ENCODE results near the gene AOAH. TPM values are rescaled to one million over a fixed set of nuclear protein-coding genes. Genes with fewer than 3 reads are reported as not detected.

The AOAH gene
- total and polyA plus RNA-seq, 2 donors = 23.5 to 47.1 TPM

GRCh38 chr7:36515847-36516246 lies 208.4 kb downstream of the AOAH start:
- no peaks in the 10 kb centered on the region for H3K4me1 ChIP-seq (ENCODE audit: control insufficient read depth in 2 of 2, insufficient read depth in 2 of 2, low read length in 2 of 2)
- no peak overlapping the region for H3K27ac ChIP-seq (ENCODE audit: low read depth in 1 of 2, low read length in 1 of 2)
- DNase-seq (ENCODE audit: low read depth in 6 of 9, low spot score in 9 of 9) = no peak
- H3K27me3 ChIP-seq (ENCODE audit: control insufficient read depth in 2 of 2, insufficient read depth in 1 of 2, low read length in 1 of 2) = no peaks in the 10 kb centered on the region
- no peak overlapping the region for H3K4me3 ChIP-seq (ENCODE audit: low read length in 2 of 2)
- WGBS = over 99% methylated on average over 3 of the region's 3 CpGs
- H3K9me3 ChIP-seq (ENCODE audit: control insufficient read depth in 2 of 2, insufficient read depth in 1 of 2, low read length in 1 of 2) = no peaks in the 10 kb centered on the region
- H3K36me3 ChIP-seq (ENCODE audit: control insufficient read depth in 2 of 2, insufficient read depth in 2 of 2, low read length in 1 of 2) = no peaks in the 10 kb centered on the region

GRCh38 chr7:36514289-36515243 lies 209.7 kb downstream of the AOAH start:
- no peak for DNase-seq (ENCODE audit: low read depth in 6 of 9, low spot score in 9 of 9)
- H3K27me3 ChIP-seq (ENCODE audit: control insufficient read depth in 2 of 2, insufficient read depth in 1 of 2, low read length in 1 of 2) = no peaks in the 10 kb centered on the region
- H3K9me3 ChIP-seq (ENCODE audit: control insufficient read depth in 2 of 2, insufficient read depth in 1 of 2, low read length in 1 of 2) = no peaks in the 10 kb centered on the region
- no peaks in the 10 kb centered on the region for H3K36me3 ChIP-seq (ENCODE audit: control insufficient read depth in 2 of 2, insufficient read depth in 2 of 2, low read length in 1 of 2)
- peak overlapping the region in 1 of 2 donors; percentile 9 for H3K27ac ChIP-seq (ENCODE audit: low read depth in 1 of 2, low read length in 1 of 2)
- H3K4me1 ChIP-seq (ENCODE audit: control insufficient read depth in 2 of 2, insufficient read depth in 2 of 2, low read length in 2 of 2) = no peaks in the 10 kb centered on the region
- 97% methylated on average over 10 of the region's 10 CpGs for WGBS
- H3K4me3 ChIP-seq (ENCODE audit: low read length in 2 of 2) = no peak overlapping the region

GRCh38 chr7:36513393-36513792 lies 210.9 kb downstream of the AOAH start:
- Histone ChIP-seq H3K36me3 (ENCODE audit: control insufficient read depth in 2 of 2, insufficient read depth in 2 of 2, low read length in 1 of 2) (no peaks in the 10 kb centered on the region), H3K4me3 (ENCODE audit: low read length in 2 of 2) (no peak overlapping the region), H3K4me1 (ENCODE audit: control insufficient read depth in 2 of 2, insufficient read depth in 2 of 2, low read length in 2 of 2) (no peaks in the 10 kb centered on the region), H3K9me3 (ENCODE audit: control insufficient read depth in 2 of 2, insufficient read depth in 1 of 2, low read length in 1 of 2) (no peaks in the 10 kb centered on the region), H3K27me3 (ENCODE audit: control insufficient read depth in 2 of 2, insufficient read depth in 1 of 2, low read length in 1 of 2) (no peaks in the 10 kb centered on the region), H3K27ac (ENCODE audit: low read depth in 1 of 2, low read length in 1 of 2) (no peak overlapping the region)
- no peak for DNase-seq (ENCODE audit: low read depth in 6 of 9, low spot score in 9 of 9)
- 96% methylated on average over 10 of the region's 10 CpGs for WGBS

GRCh38 chr7:36512616-36513015 lies 211.7 kb downstream of the AOAH start:
- Histone ChIP-seq H3K27me3 (ENCODE audit: control insufficient read depth in 2 of 2, insufficient read depth in 1 of 2, low read length in 1 of 2) (no peaks in the 10 kb centered on the region), H3K27ac (ENCODE audit: low read depth in 1 of 2, low read length in 1 of 2) (no peak overlapping the region), H3K4me3 (ENCODE audit: low read length in 2 of 2) (no peak overlapping the region), H3K36me3 (ENCODE audit: control insufficient read depth in 2 of 2, insufficient read depth in 2 of 2, low read length in 1 of 2) (no peaks in the 10 kb centered on the region), H3K9me3 (ENCODE audit: control insufficient read depth in 2 of 2, insufficient read depth in 1 of 2, low read length in 1 of 2) (no peaks in the 10 kb centered on the region), H3K4me1 (ENCODE audit: control insufficient read depth in 2 of 2, insufficient read depth in 2 of 2, low read length in 2 of 2) (no peaks in the 10 kb centered on the region)
- DNase-seq (ENCODE audit: low read depth in 6 of 9, low spot score in 9 of 9) = no peak
- WGBS = 89% methylated on average over 4 of the region's 4 CpGs

GRCh38 chr7:36509962-36510361 lies 214.3 kb downstream of the AOAH start:
- no peak overlapping the region for H3K4me3 ChIP-seq (ENCODE audit: low read length in 2 of 2)
- DNase-seq (ENCODE audit: low read depth in 6 of 9, low spot score in 9 of 9) = no peak
- WGBS = 97% methylated on average over 9 of the region's 9 CpGs
- H3K9me3 ChIP-seq (ENCODE audit: control insufficient read depth in 2 of 2, insufficient read depth in 1 of 2, low read length in 1 of 2) = no peaks in the 10 kb centered on the region
- no peaks in the 10 kb centered on the region for H3K27me3 ChIP-seq (ENCODE audit: control insufficient read depth in 2 of 2, insufficient read depth in 1 of 2, low read length in 1 of 2)
- no peaks in the 10 kb centered on the region for H3K4me1 ChIP-seq (ENCODE audit: control insufficient read depth in 2 of 2, insufficient read depth in 2 of 2, low read length in 2 of 2)
- H3K27ac ChIP-seq (ENCODE audit: low read depth in 1 of 2, low read length in 1 of 2) = no peak overlapping the region
- H3K36me3 ChIP-seq (ENCODE audit: control insufficient read depth in 2 of 2, insufficient read depth in 2 of 2, low read length in 1 of 2) = no peaks in the 10 kb centered on the region

GRCh38 chr7:36507475-36508440 lies 216.5 kb downstream of the AOAH start:
- no peak for DNase-seq (ENCODE audit: low read depth in 6 of 9, low spot score in 9 of 9)
- WGBS = 89% methylated on average over 9 of the region's 9 CpGs
- no peaks in the 10 kb centered on the region for H3K4me1 ChIP-seq (ENCODE audit: control insufficient read depth in 2 of 2, insufficient read depth in 2 of 2, low read length in 2 of 2)
- H3K27me3 ChIP-seq (ENCODE audit: control insufficient read depth in 2 of 2, insufficient read depth in 1 of 2, low read length in 1 of 2) = no peaks in the 10 kb centered on the region
- no peaks in the 10 kb centered on the region for H3K36me3 ChIP-seq (ENCODE audit: control insufficient read depth in 2 of 2, insufficient read depth in 2 of 2, low read length in 1 of 2)
- H3K27ac ChIP-seq (ENCODE audit: low read depth in 1 of 2, low read length in 1 of 2) = no peak overlapping the region
- H3K9me3 ChIP-seq (ENCODE audit: control insufficient read depth in 2 of 2, insufficient read depth in 1 of 2, low read length in 1 of 2) = no peaks in the 10 kb centered on the region
- no peak overlapping the region for H3K4me3 ChIP-seq (ENCODE audit: low read length in 2 of 2)

- H3K27me3 ChIP-seq (ENCODE audit: control insufficient read depth in 2 of 2, insufficient read depth in 1 of 2, low read length in 1 of 2) = no peaks in the 10 kb centered on the region
- no peak overlapping the region for H3K27ac ChIP-seq (ENCODE audit: low read depth in 1 of 2, low read length in 1 of 2)
- WGBS = 96% methylated on average over 3 of the region's 3 CpGs
- H3K9me3 ChIP-seq (ENCODE audit: control insufficient read depth in 2 of 2, insufficient read depth in 1 of 2, low read length in 1 of 2) = no peaks in the 10 kb centered on the region
- H3K4me1 ChIP-seq (ENCODE audit: control insufficient read depth in 2 of 2, insufficient read depth in 2 of 2, low read length in 2 of 2) = no peaks in the 10 kb centered on the region
- H3K4me3 ChIP-seq (ENCODE audit: low read length in 2 of 2) = no peak overlapping the region
- DNase-seq (ENCODE audit: low read depth in 6 of 9, low spot score in 9 of 9) = no peak
- no peaks in the 10 kb centered on the region for H3K36me3 ChIP-seq (ENCODE audit: control insufficient read depth in 2 of 2, insufficient read depth in 2 of 2, low read length in 1 of 2)
Measured at GRCh38 chr7:36506820-36507219, 217.5 kb downstream of the AOAH start.

GRCh38 chr7:36506130-36506798 lies 218.0 kb downstream of the AOAH start:
- Histone ChIP-seq H3K36me3 (ENCODE audit: control insufficient read depth in 2 of 2, insufficient read depth in 2 of 2, low read length in 1 of 2) (no peaks in the 10 kb centered on the region), H3K4me3 (ENCODE audit: low read length in 2 of 2) (no peak overlapping the region), H3K27ac (ENCODE audit: low read depth in 1 of 2, low read length in 1 of 2) (no peak overlapping the region), H3K9me3 (ENCODE audit: control insufficient read depth in 2 of 2, insufficient read depth in 1 of 2, low read length in 1 of 2) (no peaks in the 10 kb centered on the region), H3K4me1 (ENCODE audit: control insufficient read depth in 2 of 2, insufficient read depth in 2 of 2, low read length in 2 of 2) (no peaks in the 10 kb centered on the region), H3K27me3 (ENCODE audit: control insufficient read depth in 2 of 2, insufficient read depth in 1 of 2, low read length in 1 of 2) (no peaks in the 10 kb centered on the region)
- no peak for DNase-seq (ENCODE audit: low read depth in 6 of 9, low spot score in 9 of 9)
- 98% methylated on average over 7 of the region's 7 CpGs for WGBS

Data from thymus (tissue), 11 donors.